Measurements from ENCODE around the gene ILRUN.
"Not testable (repeated sequence)": the region's sequence is repeated elsewhere in the genome, so short reads cannot be mapped to it uniquely, and the experiment has no call there.

Gene ILRUN

DNA sequence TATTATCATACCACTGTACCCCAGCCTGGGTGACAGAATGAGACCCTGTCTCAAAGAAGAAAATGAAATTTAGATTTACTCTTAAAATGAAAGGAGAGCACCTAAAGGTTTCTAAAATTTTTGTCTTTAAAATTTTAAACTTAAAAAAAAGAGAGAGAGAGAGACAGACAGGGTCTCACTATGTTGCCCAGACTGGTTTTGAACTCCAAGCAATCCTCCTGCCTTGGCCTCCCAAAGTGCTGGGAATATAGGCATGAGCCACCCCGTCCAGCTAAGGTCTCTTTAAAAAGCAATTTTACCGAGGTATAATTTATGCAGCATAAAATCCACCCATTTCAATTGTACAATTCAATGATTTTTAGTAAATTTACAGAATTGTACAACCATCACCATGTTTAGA is 33.2 kb downstream of the ILRUN start:
- DNase-seq, result no peak

DNA sequence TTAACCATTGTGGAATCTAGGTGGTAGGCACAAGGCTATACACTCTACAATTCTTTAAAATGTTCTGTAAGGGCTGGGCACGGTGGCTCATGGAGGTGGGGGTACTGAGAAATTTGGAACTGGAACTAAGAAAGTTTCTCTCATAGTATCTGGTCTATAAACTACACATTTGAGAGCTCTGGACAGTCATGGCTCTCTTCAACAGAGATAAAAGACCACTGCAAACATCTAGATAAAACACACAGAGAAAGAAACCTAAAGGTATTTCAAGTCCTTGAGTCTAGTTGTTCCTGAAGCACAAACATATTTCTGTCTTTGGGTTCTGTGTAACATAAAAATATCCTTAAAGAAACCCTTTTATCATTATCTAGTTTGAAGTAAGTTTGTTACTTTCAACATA is 35.2 kb downstream of the ILRUN start:
- no peak for DNase-seq

DNA sequence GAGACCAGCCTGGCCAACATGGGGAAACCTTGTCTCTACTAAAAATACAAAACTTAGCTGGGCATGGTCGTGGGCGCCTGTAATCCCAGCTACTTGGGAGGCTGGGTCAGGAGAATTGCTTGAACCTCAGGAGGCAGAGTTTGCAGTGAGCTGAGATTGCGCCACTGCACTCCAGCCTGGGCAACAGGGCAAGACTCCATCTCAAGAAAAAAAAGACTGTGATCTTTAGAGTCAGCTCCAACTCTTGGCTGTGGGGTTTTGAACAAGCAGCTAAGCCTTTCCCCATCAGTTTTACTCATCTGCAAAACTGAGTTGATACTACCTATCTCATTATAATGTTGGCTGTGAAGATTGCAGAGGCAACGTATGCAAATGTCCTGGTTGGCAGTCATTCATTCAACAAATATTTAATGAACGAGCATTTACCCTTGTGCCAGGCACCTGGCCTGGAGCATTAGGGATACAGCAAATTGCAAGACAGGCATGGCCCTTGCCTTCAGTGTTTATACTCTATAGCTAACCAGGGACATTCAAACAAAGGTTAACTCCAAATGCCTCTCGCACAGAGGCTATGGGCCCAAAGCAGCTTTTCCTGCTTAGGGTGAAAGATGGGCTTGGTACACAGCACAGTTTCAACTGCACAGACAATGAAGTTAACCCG is 37.8 kb downstream of the ILRUN start:
- DNase-seq, result no peak

DNA sequence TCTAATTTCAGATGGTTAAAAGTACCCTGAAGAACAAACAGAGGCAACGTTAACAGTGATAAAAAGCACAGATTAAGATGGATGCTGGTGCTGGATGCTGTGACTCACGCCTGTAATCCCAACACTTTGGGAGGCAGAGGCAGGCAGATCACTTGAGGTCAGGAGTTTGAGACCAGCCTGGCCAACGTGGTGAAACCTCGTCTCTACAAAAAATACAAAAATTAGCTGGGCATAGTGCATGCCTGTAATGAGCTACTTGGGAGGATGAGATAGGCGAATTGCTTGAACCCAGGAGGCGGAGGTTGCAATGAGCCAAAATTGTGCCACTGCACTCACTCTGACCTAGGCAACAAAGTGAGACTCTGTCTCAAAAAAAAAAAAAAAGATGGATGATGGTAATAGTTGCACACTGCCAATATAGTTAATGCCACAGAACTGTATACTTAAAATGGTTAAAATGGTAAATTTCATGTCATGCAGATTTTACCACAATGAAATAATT is 38.5 kb downstream of the ILRUN start:
- DNase-seq, result not testable (repeated sequence)

DNA sequence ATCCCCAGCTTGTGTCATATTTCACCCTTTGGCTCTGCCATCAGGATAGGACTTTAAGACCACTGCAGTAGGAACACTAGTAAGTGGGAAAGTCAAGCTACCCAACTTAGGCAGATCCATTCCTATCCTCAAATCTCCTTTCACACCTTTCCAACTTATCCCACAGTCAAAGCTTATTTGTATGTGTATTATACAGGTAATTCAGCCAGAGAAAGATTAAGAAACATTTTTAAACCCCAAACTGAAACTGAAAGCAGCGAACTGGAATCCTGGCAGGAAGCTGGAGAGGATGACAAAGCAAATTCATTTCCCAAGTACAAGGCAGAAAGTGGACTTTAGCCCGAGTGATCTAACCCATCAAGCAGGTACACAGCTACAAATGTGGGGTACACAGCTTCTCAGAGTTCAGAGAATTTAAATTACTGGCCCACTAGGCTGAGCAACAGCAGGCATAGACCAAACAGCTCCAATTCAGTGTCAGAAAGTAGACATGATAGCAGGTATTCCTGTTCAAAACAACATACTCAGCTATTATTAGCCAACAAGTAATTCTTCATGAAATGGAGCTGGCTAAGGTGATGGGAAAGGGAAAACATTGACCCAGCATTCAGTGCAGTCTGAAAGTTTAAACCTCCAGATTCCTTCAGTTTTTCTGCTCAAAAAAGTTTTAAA is 39.1 kb downstream of the ILRUN start:
- DNase-seq, result no peak

DNA sequence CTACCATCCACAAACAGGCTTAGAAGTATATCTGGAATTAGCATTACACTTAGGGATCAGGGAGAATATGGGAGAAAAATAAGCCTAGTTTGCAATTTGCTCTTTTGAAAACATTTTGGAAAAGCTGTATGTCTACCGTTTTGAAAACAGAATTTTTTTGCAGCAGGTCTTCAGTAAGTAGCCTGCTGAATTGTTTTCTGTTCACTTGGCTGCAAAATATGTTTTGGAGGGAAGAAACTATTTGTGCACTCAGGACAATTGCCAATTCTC is 39.6 kb downstream of the ILRUN start:
- DNase-seq, result no peak

DNA sequence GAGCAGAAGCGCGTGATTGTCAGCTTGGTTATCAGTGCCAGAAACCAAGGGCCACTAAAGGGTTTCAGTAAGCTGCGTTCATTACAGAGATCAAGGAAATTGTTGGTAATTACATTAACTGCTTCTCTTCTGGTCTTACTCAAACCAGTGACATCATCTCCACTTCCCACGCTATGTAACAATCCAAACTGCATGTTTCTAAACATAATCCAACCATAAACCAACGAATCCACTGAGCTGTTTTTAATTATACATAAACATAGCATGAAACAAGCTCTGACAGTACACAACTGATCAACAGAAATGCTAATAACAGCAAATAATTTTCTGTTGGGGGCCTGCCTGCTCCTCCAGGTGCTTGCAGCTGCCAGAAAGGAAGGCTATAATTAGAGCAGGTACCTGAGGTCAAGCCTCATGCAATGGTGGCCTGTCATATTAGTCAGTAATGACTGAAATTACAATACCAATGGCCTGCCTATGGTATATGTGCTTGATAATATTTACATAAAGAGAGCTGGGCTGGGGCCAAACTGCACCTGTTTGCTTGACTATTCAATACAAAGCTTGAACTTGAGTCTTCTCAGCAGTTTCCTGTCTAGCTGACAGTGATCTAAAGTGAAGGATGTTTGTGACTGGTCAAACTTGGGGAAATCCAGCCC is 40.1 kb downstream of the ILRUN start:
- DNase-seq, result peak; percentile 7 to 23

DNA sequence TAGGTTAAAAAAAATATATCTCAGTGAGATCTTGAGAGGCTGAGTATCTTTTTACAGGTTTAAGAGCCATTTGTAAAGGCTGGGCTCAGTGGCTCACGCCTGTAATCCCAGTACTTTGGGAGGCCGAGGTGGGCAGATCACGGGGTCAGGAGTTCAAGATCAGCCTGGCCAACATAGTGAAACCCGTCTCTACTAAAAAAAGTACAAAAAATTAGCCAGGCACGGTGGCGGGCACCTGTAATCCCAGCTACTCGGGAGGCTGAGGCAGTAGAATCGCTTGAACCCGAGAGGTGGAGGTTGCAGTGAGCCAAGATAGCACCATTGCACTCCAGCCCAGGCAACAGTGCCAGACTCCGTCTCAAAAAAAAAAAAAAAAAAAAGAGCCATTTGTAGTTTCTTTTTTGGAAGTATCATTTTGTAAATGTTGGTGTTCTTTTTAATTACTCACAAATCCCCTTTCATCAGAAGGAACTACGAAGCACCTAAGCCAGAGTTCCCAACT is 40.6 kb downstream of the ILRUN start:
- DNase-seq, result not testable (repeated sequence)

DNA sequence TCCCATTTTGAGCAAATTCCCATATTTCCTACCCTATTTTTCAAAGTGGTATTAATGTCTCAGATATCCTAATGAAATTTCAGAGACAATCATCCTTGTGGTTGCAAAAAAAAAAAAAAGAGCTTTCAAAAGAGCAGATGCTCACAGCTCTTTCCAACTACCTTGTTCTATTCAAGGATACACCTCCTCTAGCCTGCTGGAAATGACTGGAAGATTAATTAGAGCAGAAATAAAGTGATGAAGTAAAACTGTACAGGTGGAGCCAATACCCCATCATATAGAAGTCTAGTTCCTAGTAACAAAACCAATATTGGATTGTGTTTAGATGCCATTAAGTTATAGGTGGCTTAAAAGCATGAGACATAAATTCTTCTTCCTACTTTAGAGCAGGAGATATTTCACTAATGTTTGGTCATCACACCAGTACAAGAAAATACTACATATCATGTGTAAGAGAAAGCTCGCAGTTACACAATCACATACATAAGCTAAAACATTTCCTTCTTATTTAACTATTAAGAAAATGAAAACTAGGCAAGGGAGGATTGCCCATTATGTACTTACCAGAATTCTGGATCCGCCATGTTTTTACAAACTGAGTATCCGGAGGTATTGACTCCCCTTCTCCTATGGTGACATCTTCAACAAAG is 42.4 kb downstream of the ILRUN start:
- no peak for DNase-seq

DNA sequence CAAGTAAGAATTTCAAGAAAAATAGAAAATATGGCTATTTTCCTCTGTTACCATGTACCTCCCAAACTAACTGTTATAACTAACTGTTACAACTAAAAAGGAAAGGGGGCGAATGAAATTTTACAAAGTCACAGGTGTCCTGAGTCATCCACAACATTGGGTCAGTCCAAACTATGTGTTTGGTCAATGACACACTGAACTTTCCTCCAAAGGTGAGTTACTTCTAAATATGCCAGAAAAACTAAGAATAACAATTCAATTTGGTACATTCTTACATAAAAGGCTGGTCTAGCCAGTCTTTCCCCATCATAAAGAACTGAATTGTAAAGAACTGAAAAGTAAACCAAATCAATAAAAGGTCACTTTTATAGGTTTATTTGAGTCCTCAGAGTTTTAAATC is 44.3 kb downstream of the ILRUN start:
- DNase-seq, result no peak

DNA sequence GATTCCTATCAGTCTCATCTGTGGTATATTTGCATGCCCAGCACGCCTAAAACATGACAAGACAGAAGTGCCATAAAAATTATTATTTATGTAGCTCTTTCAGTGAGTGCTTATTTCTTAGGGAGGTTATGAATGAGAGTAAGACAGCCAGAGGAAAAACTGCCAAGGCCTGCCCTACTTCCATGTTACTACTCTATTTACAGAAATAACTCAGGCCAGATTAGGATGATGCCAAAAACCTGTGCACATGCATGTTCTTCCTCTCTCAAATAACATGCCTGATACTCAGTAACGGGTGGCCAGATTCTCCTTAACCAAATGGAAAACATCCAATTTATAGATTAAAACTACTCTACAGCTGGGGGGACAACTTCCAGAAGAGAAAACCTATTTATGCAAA is 45.7 kb downstream of the ILRUN start:
- no peak for DNase-seq

DNA sequence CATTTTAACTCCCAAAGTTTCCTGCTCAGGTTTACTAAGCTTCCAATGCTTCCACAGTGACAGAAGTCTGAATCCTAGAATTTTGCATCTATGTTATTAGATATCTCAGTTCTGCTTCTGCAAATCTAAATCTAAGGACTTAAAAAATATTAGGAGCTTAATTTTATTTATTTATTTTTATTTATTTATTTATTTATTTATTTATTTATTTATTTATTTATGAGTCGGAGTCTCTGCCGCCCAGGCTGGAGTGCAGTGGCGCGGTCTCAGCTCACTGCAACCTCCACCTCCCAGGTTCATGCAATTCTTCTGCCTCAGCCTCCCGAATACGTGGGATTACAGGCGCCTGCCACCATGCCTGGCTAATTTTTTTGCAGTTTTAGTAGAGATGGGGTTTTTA is 46.3 kb downstream of the ILRUN start:
- not testable (repeated sequence) for DNase-seq

DNA sequence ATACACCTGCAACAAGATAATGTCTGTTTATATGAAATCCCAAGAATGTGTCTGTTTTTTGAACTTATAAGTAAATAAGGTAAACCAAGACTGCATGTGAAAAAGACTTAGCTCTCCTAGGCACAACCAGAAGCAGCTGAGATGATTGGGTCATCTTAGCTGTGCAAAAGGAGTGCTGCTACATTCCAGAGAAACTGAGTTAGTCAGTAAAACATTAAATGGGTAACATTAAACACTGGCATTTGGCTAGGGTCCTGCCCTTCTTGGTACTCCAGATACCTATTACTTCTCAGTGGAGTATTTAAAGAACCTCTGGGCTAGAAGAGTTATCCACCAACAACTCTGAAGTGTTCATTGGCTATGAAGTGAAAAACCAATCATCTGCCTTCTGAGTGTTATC is 47.8 kb downstream of the ILRUN start:
- DNase-seq, result no peak

Measured in stimulated activated CD4-positive, alpha-beta T cell treated with anti-CD3 and anti-CD28 coated beads, Interleukin-2, amount 100 ng/mL, for 48 hours (primary cell).